Osteoblast (primary cell): ENCODE measurements around the gene G0S2. TPM values are rescaled to one million over a fixed set of nuclear protein-coding genes. Genes with fewer than 3 reads are reported as not detected.

Experiments
- DNase-seq: peaks from one replicate; pipeline ENCODE4 v3.0.0; 2011; ENCODE audit warnings: low spot score, mixed read lengths; ENCODE audit not compliant: insufficient read length; ENCODE audit errors: missing footprints
- H2AFZ ChIP-seq: 2 replicates; pipeline ENCODE4 v1.6.0; 2011; ENCODE audit warnings: mild to moderate bottlenecking, low read length
- H3K27ac ChIP-seq: 2 replicates; pipeline ENCODE4 v1.5.1; 2011; ENCODE audit warnings: mild to moderate bottlenecking, low read depth, low read length, moderate library complexity
- H3K27me3 ChIP-seq: 2 replicates; pipeline ENCODE4 v1.6.0; 2012; ENCODE audit warnings: mild to moderate bottlenecking, control low read depth, inconsistent platforms, low read length, moderate library complexity; ENCODE audit not compliant: insufficient read depth
- H3K36me3 ChIP-seq: 2 replicates; pipeline ENCODE4 v1.5.1; 2011; ENCODE audit warnings: mild to moderate bottlenecking, low read length, control low read depth, moderate library complexity; ENCODE audit not compliant: insufficient read depth
- H3K4me1 ChIP-seq: 2 replicates; pipeline ENCODE4 v1.5.1; 2011; ENCODE audit warnings: mild to moderate bottlenecking, low read length, control low read depth, moderate library complexity; ENCODE audit not compliant: insufficient read depth
- H3K4me2 ChIP-seq: 2 replicates; pipeline ENCODE4 v1.6.0; 2011; ENCODE audit warnings: mild to moderate bottlenecking, low read length; ENCODE audit not compliant: insufficient read depth
- H3K4me3 ChIP-seq: fragments of 200-600 bp; sonication (generic); 3 replicates; pipeline ENCODE4 v1.5.1; 2012; ENCODE audit warnings: mild to moderate bottlenecking, low read length, inconsistent platforms; ENCODE audit not compliant: insufficient read depth
- H3K79me2 ChIP-seq: 2 replicates; pipeline ENCODE4 v1.6.0; 2012; ENCODE audit warnings: mild to moderate bottlenecking, low read length, control low read depth, inconsistent platforms; ENCODE audit not compliant: insufficient read depth
- H3K9me3 ChIP-seq: 2 replicates; pipeline ENCODE4 v1.5.1; 2011; ENCODE audit warnings: low read depth, low read length, control low read depth
- H4K20me1 ChIP-seq: 2 replicates; pipeline ENCODE4 v1.6.0; 2012; ENCODE audit warnings: mild to moderate bottlenecking, low read length, control low read depth; ENCODE audit not compliant: insufficient read depth
- total RNA-seq: library from RNA; depleted of rRNA; stranded (reverse); fragments of >200 nt; gene quantifications from 2 replicates; pipeline ENCODE4 v1.2.3, GENCODE V29; 2012
- TF ChIP-seq, protein P1 (sequence below): IDR thresholded peaks from 2 replicates; pipeline ENCODE4 v1.5.1; 2011; ENCODE audit warnings: mild to moderate bottlenecking, low read depth, low read length, moderate library complexity; ENCODE audit errors: extremely low read depth

G0S2 gene
- total RNA-seq, 1 donor = 10.5 TPM

- Histone ChIP-seq H2AFZ (no peak overlapping the region), H4K20me1 (no peaks in the 10 kb centered on the region), H3K27me3 (peaks cover 3% of the 10 kb centered on the region), H3K27ac (no peak overlapping the region), H3K4me1 (peaks cover 5% of the 10 kb centered on the region), H3K36me3 (no peaks in the 10 kb centered on the region), H3K79me2 (no peaks in the 10 kb centered on the region), H3K9me3 (no peaks in the 10 kb centered on the region), H3K4me3 (no peak overlapping the region), H3K4me2 (no peak overlapping the region)
- TF ChIP-seq, protein P1, sequence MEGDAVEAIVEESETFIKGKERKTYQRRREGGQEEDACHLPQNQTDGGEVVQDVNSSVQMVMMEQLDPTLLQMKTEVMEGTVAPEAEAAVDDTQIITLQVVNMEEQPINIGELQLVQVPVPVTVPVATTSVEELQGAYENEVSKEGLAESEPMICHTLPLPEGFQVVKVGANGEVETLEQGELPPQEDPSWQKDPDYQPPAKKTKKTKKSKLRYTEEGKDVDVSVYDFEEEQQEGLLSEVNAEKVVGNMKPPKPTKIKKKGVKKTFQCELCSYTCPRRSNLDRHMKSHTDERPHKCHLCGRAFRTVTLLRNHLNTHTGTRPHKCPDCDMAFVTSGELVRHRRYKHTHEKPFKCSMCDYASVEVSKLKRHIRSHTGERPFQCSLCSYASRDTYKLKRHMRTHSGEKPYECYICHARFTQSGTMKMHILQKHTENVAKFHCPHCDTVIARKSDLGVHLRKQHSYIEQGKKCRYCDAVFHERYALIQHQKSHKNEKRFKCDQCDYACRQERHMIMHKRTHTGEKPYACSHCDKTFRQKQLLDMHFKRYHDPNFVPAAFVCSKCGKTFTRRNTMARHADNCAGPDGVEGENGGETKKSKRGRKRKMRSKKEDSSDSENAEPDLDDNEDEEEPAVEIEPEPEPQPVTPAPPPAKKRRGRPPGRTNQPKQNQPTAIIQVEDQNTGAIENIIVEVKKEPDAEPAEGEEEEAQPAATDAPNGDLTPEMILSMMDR = no peak
- DNase-seq = no peak
Measured at GRCh38 chr1:209702832-209703231, 27.6 kb downstream of the G0S2 start.

DNA sequence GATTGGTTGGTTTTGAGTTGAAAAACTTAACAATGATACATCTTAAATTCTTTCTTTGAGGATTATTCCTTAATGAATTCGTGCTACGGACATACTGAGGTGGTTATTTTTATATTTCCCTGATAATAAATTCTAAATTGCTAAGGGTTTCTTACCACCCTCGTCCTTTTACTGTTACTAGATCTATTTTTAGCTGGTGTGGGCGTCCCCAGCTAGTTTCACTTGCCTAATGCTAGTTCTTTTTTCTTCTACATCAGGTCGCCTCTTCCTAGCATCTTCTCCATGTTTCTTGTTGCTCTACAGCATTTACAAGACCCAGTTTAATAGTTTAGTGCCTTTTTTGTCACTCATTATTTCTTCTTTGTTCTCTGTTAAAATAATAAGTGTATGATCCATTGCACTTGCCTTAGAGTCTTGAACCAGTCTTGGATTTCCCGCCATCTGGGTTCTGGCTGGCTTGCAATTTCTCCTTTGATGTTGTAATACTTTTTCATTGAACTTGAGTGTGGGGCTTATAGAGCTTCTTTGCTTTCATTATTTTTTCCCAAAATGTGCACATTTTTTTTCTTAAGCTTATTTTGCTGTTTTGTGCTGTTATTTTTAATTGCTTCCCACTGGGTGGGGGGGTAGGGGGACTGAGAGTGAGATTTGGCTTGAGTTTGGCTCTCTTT is 28.8 kb downstream of the G0S2 start:
- no peaks in the 10 kb centered on the region for H3K79me2 ChIP-seq

GRCh38 chr1:209704584-209704983 is 29.4 kb downstream of the G0S2 start, which contains the start of gene HSD11B1:
HSD11B1 (plus strand) TSS chr1:209704846; CDS start chr1:209704943, 97 bp downstream.
- H3K4me3 ChIP-seq = no peak within 1 kb of the TSS
- no peaks in the 10 kb centered on the region for H3K9me3 ChIP-seq
- H4K20me1 ChIP-seq = no peaks in the 10 kb centered on the region
- TF ChIP-seq, protein P1 = no peak
- H3K4me1 ChIP-seq = peaks cover 5% of the 10 kb centered on the region
- H3K36me3 ChIP-seq = no peaks in the 10 kb centered on the region
- peak within 1 kb of the TSS; percentile 13 for H3K4me2 ChIP-seq
- H3K79me2 ChIP-seq = no peaks in the 10 kb centered on the region
- H2AFZ ChIP-seq = no peak within 1 kb of the TSS
- no peaks in the 10 kb centered on the region for H3K27me3 ChIP-seq
- DNase-seq = no peak
- no peak within 1 kb of the TSS for H3K27ac ChIP-seq

More for the DNA sequence above, 28.8 kb downstream of the G0S2 start:
- H3K36me3 ChIP-seq = no peaks in the 10 kb centered on the region
- DNase-seq = no peak
- peaks cover 5% of the 10 kb centered on the region for H3K4me1 ChIP-seq
- H3K27me3 ChIP-seq = peaks cover under 1% of the 10 kb centered on the region
- no peak overlapping the region for H3K4me3 ChIP-seq
- TF ChIP-seq, protein P1 = no peak
- no peaks in the 10 kb centered on the region for H4K20me1 ChIP-seq
- no peak overlapping the region for H3K4me2 ChIP-seq
- H3K9me3 ChIP-seq = no peaks in the 10 kb centered on the region
- no peak overlapping the region for H2AFZ ChIP-seq
- no peak overlapping the region for H3K27ac ChIP-seq

- Histone ChIP-seq H3K36me3 (no peaks in the 10 kb centered on the region), H3K4me1 (peaks cover 5% of the 10 kb centered on the region), H3K4me3 (no peak overlapping the region), H4K20me1 (no peaks in the 10 kb centered on the region), H2AFZ (no peak overlapping the region), H3K9me3 (no peaks in the 10 kb centered on the region), H3K27me3 (no peaks in the 10 kb centered on the region), H3K79me2 (no peaks in the 10 kb centered on the region), H3K4me2 (peak overlapping the region; percentile 13), H3K27ac (no peak overlapping the region)
- TF ChIP-seq, protein P1 = no peak
- DNase-seq = no peak
Measured at GRCh38 chr1:209705033-209705598, 29.9 kb downstream of the G0S2 start.
